Choroid plexus epithelial cell (primary cell): ENCODE data around the gene MUCL3.

Experiments
- DNase-seq: peaks from one replicate; pipeline ENCODE4 v3.0.0-alpha.2; 2010; ENCODE audit warnings: low read depth
- H3K4me3 ChIP-seq: 2 replicates; pipeline ENCODE4 v1.5.1; 2011; ENCODE audit warnings: low read depth, mild to moderate bottlenecking, control low read depth, low read length, moderate library complexity
- CTCF ChIP-seq: conservative IDR thresholded peaks from 2 replicates; pipeline ENCODE4 v1.5.1; 2011; ENCODE audit warnings: low read depth, mild to moderate bottlenecking, control low read depth, inconsistent platforms, low read length, moderate library complexity

Gene MUCL3

GRCh38 chr6:30954631-30955366, 14.0 kb downstream of the MUCL3 start:
- peak overlapping the region; percentile 57 for H3K4me3 ChIP-seq
- no peak for DNase-seq
- no peak for TF ChIP-seq CTCF

GRCh38 chr6:30955367-30956042, 14.7 kb downstream of the MUCL3 start:
- peak overlapping the region; percentile 57 for H3K4me3 ChIP-seq
- peak; percentile 39 for DNase-seq
- no peak for TF ChIP-seq CTCF

- H3K4me3 ChIP-seq: no peak overlapping the region
- DNase-seq: no peak
- TF ChIP-seq CTCF: no peak
Observed at GRCh38 chr6:30957716-30958115, 16.9 kb downstream of the MUCL3 start.

GRCh38 chr6:30960907-30961673, 20.3 kb downstream of the MUCL3 start:
- H3K4me3 ChIP-seq: no peak overlapping the region
- no peak for TF ChIP-seq CTCF
- peak; percentile 50 for DNase-seq

- H3K4me3 ChIP-seq: no peak overlapping the region
- TF ChIP-seq CTCF: no peak
- no peak for DNase-seq
Observed at GRCh38 chr6:30962716-30963115, 21.9 kb downstream of the MUCL3 start.

- no peak for TF ChIP-seq CTCF
- peak; percentile 18 for DNase-seq
- H3K4me3 ChIP-seq: no peak overlapping the region
Observed at GRCh38 chr6:30963641-30964040, 22.9 kb downstream of the MUCL3 start.
